Measurements from ENCODE around the gene SLC1A7.

Gene SLC1A7

GRCh38 chr1:53174971-53175913 is 32.8 kb upstream of the SLC1A7 start:
- no peak for DNase-seq (ENCODE audit: insufficient read length, low spot score)
- FAIRE-seq, result no peak
- TF ChIP-seq CTCF (IDR thresholded peaks at IDR 0.05; ENCODE audit: insufficient read depth, missing control alignments), result no peak

- peak; percentile 11 for TF ChIP-seq CTCF (IDR thresholded peaks at IDR 0.05; ENCODE audit: insufficient read depth, missing control alignments)
- DNase-seq (ENCODE audit: insufficient read length, low spot score) (no peak), FAIRE-seq (no peak)
Observed at GRCh38 chr1:53172426-53173128, 30.1 kb upstream of the SLC1A7 start.

- TF ChIP-seq CTCF (IDR thresholded peaks at IDR 0.05; ENCODE audit: insufficient read depth, missing control alignments), result no peak
- DNase-seq (ENCODE audit: insufficient read length, low spot score) (no peak), FAIRE-seq (no peak)
Observed at GRCh38 chr1:53166912-53167311, 24.5 kb upstream of the SLC1A7 start.

GRCh38 chr1:53166366-53166765 is 23.9 kb upstream of the SLC1A7 start:
- FAIRE-seq (no peak), DNase-seq (ENCODE audit: insufficient read length, low spot score) (no peak)
- TF ChIP-seq CTCF (IDR thresholded peaks at IDR 0.05; ENCODE audit: insufficient read depth, missing control alignments), result no peak

- DNase-seq (ENCODE audit: insufficient read length, low spot score), result no peak
- TF ChIP-seq CTCF (IDR thresholded peaks at IDR 0.05; ENCODE audit: insufficient read depth, missing control alignments), result no peak
- FAIRE-seq, result no peak
Observed at GRCh38 chr1:53165408-53165961, 23.0 kb upstream of the SLC1A7 start.

GRCh38 chr1:53163291-53163768 is 20.9 kb upstream of the SLC1A7 start:
- TF ChIP-seq CTCF (IDR thresholded peaks at IDR 0.05; ENCODE audit: insufficient read depth, missing control alignments), result no peak
- DNase-seq (ENCODE audit: insufficient read length, low spot score) (no peak), FAIRE-seq (no peak)

Measured in D721Med (cell line).